GM12874 (cell line): ENCODE results near the gene ITGB4.

Source experiments
- CTCF ChIP-seq: IDR thresholded peaks from 2 replicates; pipeline ENCODE4 v1.5.1; 2011; ENCODE audit warnings: low read depth, mild to moderate bottlenecking, control low read depth, low read length, moderate library complexity; ENCODE audit not compliant: insufficient read depth

ITGB4 gene

GRCh38 chr17:75773121-75773807 lies 52.0 kb downstream of the ITGB4 start:
- no peak for TF ChIP-seq CTCF

DNA sequence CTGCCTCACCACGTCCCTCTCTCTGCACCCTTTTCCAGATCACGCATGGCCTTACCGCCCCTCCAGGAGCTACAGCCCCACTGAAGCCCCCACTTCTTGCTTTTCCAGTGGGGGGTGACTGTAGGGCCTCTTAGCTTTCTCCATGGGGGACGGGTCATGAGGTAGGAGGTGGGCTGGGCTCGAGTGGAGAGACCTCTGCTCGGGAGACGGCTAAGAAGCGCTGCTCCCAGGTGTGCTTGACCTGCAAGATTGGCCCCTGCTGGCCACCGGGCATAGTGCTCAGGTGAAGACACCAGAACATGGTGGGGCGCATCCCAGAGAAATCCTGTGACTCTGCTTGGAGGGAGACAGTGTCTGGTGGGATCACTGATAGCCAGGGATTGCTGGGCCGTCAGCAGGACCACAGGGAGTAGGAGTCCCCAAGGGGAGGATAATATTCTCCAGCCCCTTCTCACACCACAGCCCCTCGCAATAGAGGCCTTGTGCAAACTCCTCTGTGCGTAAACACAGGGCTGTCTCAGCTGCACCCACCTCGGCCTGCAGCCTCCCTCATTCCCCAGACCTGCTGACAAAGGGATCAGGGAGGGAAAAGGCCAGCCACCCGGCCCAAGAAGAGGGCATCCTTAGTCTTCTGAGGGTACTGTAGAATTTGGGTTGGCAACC lies 52.7 kb downstream of the ITGB4 start:
- TF ChIP-seq CTCF: no peak

DNA sequence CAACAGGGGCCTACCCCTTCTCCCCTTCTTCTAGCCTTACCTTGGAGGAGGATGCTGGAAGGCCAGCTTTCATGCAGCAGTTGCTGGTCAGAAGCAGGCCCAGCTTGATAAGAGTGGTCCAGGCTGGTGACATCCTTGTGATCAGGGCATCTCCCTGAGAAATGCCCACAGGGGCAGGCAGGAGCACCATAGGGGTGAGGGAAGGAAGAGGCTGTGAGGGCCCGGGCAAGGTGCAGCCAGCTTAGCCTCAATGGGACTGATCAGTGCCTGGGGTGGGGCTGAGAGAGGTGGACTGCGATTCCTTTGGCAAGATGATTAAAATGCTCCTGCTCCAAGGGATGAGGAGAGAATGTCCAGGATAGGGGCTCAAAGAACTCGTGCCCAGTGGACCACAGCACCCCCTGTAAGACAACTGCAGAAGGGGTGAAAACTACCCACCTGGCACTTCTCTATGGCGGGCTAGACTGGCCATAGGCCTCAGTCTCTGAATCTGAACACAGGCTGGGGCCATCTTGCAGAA lies 53.3 kb downstream of the ITGB4 start:
- no peak for TF ChIP-seq CTCF

- TF ChIP-seq CTCF: no peak
These were observed 53.9 kb downstream of the ITGB4 start for GRCh38 chr17:75774991-75775668.

GRCh38 chr17:75776386-75777295 lies 55.4 kb downstream of the ITGB4 start:
- TF ChIP-seq CTCF: no peak

- TF ChIP-seq CTCF: no peak
These were observed 56.1 kb downstream of the ITGB4 start for GRCh38 chr17:75777296-75777922.
